GM21367 (cell line): ENCODE measurements around the gene PCDHB3.
"Not testable (repeated sequence)": the region's sequence is repeated elsewhere in the genome, so short reads cannot be mapped to it uniquely, and the experiment has no call there.

Source experiments
- ATAC-seq: cut with Tn5 transposase; IDR thresholded peaks from one replicate; pipeline ENCODE4 v1.9.1; 2021; ENCODE audit not compliant: unreplicated experiment

Gene PCDHB3

DNA sequence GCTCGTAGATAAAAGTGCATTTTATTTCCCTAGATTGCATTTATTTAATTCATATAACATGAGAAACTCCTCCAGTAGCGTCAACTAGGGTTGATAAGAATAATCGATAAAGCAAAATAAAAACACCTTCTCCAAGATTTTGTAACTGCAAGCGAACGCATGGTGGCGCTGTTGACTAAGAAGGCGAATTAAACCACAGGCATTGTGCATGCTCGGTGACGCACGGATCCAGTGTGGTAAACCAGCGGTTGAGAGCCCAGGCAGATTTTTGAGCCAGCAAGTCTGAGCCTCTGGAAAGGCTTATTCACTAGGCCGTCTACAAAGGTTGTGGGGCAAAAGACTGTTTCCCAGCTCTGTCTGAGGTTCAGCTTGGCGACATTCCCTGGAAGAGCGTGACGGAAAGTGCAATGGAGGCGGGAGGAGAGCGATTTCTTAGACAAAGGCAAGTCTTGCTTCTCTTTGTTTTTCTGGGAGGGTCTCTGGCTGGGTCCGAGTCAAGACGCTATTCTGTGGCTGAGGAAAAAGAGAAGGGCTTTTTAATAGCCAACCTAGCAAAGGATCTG is at the start of gene PCDHB3:
Gene PCDHB3, plus strand, starts transcription at position 231 of the 563 bp plus-strand sequence. Its CDS starts 177 bp downstream, at position 408.
- no peak for ATAC-seq

DNA sequence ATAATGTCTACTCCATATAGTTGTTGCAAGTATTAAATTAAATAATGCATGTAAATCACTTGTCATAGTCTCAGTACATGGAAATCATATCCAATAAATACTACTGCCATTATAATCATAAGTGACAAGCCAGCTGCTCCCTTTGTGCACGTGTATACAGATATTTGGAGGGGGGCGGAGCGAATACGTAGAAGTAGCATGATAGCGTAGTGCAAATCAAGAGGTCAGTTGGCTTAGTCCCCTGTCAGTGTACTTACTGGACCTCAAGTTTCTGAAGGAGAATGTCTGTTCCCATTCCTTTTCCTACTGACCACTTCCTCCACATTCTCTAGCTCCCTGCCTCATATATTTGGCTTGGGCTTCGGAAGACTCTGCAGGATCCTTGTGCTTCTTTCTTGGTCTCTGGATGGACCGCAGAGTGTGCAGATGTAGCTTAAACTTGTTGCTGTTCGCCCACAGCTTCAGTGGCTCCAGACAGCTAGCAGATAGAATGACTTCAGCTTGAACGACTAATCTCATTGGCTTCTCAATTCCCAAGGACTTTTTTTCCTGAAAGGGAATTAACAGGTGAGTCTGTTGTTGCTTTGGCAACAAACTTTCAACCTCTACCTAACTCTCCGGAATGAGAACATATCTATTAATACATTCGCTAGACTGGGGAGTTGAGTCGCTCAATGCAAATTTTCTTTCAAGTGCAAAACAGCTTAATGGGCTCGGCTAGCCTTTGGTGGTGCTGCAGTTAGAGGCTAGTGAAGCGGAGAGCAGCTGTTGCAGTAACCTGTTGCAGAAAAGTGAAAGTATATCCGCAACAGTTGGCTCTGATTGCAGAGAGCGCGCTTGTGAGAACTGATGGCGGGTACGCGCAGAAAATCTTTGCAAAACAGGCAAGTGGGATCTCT is 49.4 kb upstream of the PCDHB3 start, which contains the start of gene PCDHB1:
Gene PCDHB1, plus strand, starts transcription at position 753 of the 899 bp plus-strand sequence. Its CDS starts 97 bp downstream, at position 850.
- no peak for ATAC-seq

DNA sequence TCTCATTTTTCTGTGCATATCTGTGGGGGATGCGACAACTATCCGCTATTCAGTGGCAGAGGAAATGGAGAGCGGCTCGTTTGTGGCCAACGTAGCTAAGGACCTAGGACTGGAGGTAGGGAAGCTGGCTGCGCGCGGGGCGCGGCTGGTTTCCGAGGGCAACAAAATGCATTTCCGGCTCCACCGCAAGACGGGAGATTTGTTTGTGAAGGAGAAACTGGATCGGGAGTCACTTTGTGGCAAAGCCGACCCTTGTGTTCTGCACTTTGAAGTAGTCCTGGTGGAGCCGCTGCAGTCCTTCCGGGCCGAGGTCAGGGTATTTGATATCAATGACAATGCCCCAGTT is 48.8 kb upstream of the PCDHB3 start:
- no peak for ATAC-seq

DNA sequence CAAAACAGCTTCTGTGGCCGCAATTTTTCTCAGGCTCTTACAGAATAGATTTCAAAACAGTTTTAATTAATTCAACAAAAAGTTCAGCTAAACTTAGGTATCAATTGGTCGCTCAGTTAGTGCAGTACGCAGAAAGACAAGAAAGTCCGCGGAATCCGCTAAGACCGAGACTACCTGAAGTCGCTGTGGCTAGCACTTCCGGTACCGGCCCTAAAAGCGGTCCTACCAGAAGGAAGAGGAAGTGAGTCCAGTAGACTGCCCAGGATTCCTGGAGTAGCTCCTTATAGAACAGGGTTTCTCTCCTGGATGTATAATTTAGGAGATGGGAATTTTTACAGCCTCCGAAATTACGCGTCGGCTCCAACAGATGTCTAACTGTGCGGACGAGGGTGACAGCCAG is 22.4 kb upstream of the PCDHB3 start:
- no peak for ATAC-seq

- no peak for ATAC-seq
Measured at GRCh38 chr5:141082228-141082627, 18.0 kb upstream of the PCDHB3 start.

GRCh38 chr5:141084487-141084989 is 15.7 kb upstream of the PCDHB3 start:
- peak; percentile 62 for ATAC-seq

DNA sequence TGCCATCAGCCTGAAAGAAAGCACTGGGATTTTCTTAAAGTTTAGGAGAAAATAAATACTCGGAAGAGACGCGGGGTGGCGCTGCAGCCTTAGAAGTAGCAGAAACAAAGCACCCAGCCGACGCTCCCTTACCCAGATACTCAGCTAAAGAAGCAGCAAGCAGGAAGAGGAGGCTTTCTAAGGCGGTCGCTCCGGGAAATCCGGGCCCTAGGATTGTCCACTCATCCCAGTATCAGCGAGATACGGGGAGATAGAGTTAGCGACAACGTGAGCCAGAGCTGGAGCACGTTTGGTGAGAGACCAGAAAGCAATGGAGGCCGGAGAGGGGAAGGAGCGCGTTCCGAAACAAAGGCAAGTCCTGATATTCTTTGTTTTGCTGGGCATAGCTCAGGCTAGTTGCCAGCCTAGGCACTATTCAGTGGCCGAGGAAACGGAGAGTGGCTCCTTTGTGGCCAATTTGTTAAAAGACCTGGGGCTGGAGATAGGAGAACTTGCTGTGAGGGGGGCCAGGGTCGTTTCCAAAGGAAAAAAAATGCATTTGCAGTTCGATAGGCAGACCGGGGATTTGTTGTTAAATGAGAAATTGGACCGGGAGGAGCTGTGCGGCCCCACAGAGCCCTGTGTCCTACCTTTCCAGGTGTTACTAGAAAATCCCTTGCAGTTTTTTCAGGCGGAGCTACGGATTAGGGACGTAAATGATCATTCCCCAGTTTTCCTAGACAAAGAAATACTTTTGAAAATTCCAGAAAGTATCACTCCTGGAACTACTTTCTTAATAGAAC is 5.6 kb upstream of the PCDHB3 start, which contains the start of gene PCDHB2:
Gene PCDHB2, plus strand, starts transcription at position 135 of the 782 bp plus-strand sequence. Its CDS starts 176 bp downstream, at position 311.
- ATAC-seq = no peak

- no peak for ATAC-seq
Measured at GRCh38 chr5:141095263-141095641, 5.0 kb upstream of the PCDHB3 start.

DNA sequence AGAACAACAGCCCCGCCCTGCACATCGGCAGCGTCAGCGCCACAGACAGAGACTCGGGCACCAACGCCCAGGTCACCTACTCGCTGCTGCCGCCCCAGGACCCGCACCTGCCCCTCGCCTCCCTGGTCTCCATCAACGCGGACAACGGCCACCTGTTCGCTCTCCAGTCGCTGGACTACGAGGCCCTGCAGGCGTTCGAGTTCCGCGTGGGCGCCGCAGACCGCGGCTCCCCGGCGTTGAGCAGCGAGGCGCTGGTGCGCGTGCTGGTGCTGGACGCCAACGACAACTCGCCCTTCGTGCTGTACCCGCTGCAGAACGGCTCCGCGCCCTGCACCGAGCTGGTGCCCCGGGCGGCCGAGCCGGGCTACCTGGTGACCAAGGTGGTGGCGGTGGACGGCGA is 4.1 kb upstream of the PCDHB3 start:
- ATAC-seq = not testable (repeated sequence)

DNA sequence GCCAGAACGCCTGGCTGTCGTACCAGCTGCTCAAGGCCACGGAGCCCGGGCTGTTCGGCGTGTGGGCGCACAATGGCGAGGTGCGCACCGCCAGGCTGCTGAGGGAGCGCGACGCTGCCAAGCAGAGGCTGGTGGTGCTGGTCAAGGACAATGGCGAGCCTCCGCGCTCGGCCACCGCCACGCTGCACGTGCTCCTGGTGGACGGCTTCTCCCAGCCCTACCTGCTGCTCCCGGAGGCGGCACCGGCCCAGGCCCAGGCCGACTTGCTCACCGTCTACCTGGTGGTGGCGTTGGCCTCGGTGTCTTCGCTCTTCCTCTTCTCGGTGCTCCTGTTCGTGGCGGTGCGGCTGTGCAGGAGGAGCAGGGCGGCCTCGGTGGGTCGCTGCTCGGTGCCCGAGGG is 3.7 kb upstream of the PCDHB3 start:
- ATAC-seq = not testable (repeated sequence)

DNA sequence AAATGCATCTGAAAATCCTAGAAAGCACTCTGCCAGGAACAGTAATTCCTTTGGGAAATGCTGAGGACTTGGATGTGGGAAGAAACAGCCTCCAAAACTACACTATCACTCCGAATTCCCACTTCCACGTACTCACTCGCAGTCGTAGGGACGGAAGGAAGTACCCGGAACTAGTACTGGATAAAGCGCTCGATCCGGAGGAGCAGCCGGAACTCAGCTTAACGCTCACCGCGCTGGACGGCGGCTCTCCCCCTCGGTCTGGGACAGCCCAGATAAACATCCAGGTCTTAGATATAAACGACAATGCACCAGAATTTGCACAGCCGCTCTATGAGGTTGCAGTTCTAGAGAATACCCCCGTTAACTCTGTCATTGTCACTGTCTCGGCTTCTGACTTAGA is 786 bp downstream of the PCDHB3 start:
- no peak for ATAC-seq

DNA sequence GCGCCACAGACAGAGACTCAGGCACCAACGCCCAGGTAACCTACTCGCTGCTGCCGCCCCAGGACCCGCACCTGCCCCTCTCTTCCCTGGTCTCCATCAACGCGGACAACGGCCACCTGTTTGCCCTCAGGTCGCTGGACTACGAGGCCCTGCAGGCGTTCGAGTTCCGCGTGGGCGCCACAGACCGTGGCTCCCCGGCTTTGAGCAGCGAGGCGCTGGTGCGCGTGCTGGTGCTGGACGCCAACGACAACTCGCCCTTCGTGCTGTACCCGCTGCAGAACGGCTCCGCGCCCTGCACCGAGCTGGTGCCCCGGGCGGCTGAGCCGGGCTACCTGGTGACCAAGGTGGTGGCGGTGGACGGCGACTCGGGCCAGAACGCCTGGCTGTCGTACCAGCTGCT is 1.8 kb downstream of the PCDHB3 start:
- ATAC-seq = not testable (repeated sequence)

GRCh38 chr5:141102471-141102870 is 2.2 kb downstream of the PCDHB3 start:
- ATAC-seq = not testable (repeated sequence)

- ATAC-seq = no peak
Measured at GRCh38 chr5:141105350-141105749, 5.1 kb downstream of the PCDHB3 start.

DNA sequence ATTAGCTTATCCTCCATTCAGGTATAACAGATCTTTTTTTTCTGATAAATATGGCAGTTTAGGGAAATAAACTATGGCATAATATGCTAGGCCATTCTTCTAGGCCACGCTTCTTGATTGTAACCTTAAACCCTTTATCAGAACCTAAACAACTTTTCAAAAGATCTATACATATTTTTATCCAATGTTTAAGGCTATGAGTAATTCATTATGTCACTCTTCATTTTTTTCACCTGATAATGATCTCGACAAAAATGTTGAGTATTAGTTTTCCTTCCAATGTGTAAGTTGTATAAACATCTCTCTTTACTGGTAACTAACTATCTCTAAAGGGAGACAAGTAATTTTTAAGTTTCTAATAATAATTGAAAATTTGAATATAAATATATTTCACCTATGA is 19.0 kb downstream of the PCDHB3 start:
- ATAC-seq = no peak

- ATAC-seq = no peak
Measured at GRCh38 chr5:141121563-141121962, 21.3 kb downstream of the PCDHB3 start, which contains the start of gene PCDHB4. TSS of gene PCDHB4 (plus strand) at chr5:141121818. CDS start at chr5:141121999, 181 bp downstream.

- no peak for ATAC-seq
Measured at GRCh38 chr5:141121985-141122384, 21.7 kb downstream of the PCDHB3 start.

DNA sequence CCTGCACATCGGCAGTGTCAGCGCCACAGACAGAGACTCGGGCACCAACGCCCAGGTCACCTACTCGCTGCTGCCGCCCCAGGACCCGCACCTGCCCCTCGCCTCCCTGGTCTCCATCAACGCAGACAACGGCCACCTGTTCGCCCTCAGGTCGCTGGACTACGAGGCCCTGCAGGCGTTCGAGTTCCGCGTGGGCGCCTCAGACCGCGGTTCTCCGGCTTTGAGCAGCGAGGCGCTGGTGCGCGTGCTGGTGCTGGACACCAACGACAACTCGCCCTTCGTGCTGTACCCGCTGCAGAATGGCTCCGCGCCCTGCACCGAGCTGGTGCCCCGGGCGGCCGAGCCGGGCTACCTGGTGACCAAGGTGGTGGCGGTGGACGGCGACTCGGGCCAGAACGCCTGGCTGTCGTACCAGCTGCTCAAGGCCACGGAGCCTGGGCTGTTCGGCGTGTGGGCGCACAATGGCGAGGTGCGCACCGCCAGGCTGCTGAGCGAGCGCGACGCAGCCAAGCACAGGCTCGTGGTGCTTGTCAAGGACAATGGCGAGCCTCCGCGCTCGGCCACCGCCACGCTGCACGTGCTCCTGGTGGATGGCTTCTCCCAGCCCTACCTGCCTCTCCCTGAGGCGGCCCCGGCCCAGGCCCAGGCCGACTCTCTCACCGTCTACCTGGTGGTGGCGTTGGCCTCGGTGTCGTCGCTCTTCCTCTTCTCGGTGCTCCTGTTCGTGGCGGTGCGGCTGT is 23.3 kb downstream of the PCDHB3 start:
- ATAC-seq = not testable (repeated sequence)

GRCh38 chr5:141127305-141127704 is 27.0 kb downstream of the PCDHB3 start:
- ATAC-seq = no peak

- no peak for ATAC-seq
Measured at GRCh38 chr5:141135030-141135717, 34.9 kb downstream of the PCDHB3 start, which contains the start of gene PCDHB5. TSS of gene PCDHB5 (plus strand) at chr5:141135206. CDS start at chr5:141135435, 229 bp downstream.
